Erythroblast (primary cell): ENCODE results near the gene SERPINA12.

Experiments used
- GATA1 ChIP-seq: IDR thresholded peaks from 2 replicates; pipeline ENCODE4 v1.6.1; 2011; ENCODE audit warnings: low read depth, mild to moderate bottlenecking, control low read depth, low read length, moderate library complexity
- POLR2A ChIP-seq: IDR thresholded peaks from 2 replicates; pipeline ENCODE4 v1.6.1; 2011; ENCODE audit warnings: mild to moderate bottlenecking, low read length

GRCh38 chr14:94555991-94556390 lies 46.7 kb upstream of the SERPINA12 start:
- TF ChIP-seq POLR2A, result no peak
- TF ChIP-seq GATA1, result no peak
